ENCODE measurements around the gene ZDHHC22.

Gene ZDHHC22

DNA sequence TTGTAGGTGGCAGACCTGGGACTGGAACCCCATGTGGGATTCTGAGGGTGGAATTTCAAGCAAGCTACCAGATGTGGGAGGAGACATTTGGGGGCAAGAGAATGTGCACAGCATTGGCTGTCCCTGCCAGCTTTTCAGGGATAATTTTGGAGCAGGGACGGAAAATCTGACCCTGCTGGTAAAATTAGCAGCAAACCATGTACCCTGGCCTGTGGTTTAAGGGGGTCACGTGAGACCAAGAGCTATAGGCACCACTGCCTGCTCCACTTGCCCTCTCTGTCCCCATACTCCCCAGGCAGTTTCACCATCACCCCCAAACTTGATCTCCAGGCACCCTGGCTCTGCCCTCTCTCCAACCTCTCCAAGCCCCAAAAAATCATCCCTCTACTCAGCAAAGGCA lies 13.5 kb upstream of the ZDHHC22 start:
- no peak for DNase-seq (ENCODE audit: low spot score)

DNA sequence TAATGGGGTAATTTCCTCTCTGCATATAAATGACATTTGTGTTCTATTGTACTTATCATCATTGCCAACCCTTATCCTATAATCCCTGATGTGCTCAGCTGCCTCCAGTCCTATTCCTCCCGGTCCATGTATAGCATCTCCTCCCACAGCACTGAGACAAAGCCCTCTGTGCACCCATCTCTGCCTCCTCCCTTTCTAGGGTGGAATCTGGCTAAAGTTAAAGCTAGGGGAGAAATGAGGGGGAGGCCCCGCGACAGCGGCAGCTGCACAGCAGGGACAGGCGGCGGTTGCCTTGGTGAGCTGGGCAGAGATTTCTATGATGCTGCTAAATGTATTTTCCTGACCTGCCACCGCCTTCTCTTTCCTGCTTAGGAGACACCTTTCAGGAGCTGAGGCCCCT lies 12.8 kb upstream of the ZDHHC22 start:
- no peak for DNase-seq (ENCODE audit: low spot score)

DNA sequence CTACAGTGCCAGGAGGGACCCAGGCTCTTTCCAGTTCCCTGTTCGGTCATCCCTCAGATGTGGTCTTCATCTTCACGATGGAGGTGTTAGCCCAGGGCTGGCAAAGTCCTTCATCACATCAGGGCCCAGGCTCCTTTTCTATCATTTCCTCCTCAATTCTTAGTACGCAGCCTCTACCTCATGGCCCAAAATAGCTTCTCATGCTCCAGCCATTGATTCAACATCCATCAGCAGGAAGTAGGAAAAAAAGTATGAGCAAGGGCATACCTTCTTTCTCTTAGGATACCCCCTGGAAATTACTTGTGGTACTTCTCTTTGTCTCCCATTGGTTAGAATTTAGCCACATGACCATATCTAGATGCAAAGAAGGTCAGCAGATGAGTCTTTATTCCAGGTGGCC lies 12.2 kb upstream of the ZDHHC22 start:
- no peak for DNase-seq (ENCODE audit: low spot score)

DNA sequence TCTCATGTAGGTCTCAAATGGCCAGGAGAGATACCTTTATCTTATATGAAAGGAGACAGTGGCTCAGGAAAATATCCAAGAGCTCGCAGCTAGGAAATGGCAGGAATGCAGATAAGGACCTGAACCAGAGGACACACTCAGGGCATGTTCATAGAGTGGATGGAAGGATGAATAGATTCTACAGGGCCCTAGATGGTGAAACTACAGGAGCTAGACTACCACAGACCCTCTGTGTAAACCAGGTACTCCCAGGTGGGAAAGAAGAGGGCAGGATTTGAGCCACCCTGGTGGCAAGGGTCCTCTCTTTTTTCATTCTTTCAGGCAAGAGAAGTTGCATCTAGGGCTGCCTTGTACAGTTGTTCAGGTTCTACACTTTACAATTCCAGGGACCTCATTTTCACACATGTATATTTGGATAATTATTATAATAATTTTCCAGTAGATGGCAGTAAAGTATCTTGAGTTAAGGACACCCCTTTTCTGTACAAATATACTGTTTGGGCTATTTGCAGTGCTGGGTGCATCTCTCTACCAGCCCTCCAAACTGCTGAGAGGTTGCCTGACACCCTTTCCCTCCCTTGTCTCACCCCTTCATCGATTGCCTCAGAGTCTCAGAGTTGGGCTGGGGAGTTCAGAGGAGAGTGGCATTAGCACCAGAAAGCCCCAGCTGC lies 10.5 kb upstream of the ZDHHC22 start:
- peak; percentile 55 for DNase-seq (ENCODE audit: low spot score)

DNA sequence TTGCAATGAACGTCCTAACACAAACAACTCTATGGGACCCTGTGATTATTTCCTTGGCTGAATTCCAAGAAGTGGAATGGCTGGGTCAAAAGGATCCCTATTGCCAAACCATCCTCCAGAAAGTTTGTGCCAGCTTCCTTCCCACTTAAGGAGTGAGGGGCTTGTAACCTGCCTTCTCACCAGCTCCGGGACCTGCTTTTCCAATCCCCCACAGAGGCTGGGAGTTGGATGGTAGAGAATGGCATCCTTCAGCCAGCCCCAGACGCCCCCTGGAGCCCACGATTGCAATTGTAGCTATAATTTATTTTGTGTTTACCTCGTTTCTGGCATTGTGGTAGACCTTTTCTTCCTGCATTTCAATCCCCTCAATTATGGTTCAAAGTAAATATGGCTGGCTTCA lies 9.7 kb upstream of the ZDHHC22 start:
- DNase-seq (ENCODE audit: low spot score) = no peak

DNA sequence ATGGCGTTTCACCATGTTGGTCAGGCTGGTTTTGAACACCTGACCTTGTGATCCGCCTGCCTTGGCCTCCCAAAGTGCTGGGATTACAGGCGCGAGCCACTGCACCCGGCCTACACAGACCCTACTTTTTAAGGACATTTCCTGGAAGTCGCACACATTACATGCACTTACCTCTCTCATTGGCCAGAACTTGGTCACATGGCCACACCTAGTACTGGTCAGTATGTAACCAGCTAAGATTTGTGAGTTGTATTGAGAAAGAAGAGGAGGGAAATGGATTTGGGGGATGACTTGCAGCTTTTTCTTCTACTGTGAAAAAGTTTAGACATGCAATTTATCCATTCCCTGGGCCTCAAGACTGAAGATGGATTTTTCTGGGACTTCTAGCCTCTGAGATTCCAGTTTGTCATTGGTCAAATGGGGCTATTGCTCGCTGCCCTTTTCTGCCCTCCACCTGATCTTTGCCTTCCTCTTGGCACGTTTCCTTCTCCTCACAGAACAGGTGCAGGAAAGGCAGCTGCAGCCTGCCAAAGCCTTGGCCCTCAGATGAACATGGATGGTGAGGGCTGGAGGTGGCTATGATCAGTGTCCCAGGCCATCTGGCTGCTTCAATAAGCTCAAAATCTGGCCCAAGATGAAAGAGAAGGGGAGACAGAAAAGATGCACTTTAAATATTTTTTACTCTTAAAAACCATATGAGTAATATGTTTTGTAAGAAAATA lies 7.1 kb upstream of the ZDHHC22 start:
- no peak for DNase-seq (ENCODE audit: low spot score)

DNA sequence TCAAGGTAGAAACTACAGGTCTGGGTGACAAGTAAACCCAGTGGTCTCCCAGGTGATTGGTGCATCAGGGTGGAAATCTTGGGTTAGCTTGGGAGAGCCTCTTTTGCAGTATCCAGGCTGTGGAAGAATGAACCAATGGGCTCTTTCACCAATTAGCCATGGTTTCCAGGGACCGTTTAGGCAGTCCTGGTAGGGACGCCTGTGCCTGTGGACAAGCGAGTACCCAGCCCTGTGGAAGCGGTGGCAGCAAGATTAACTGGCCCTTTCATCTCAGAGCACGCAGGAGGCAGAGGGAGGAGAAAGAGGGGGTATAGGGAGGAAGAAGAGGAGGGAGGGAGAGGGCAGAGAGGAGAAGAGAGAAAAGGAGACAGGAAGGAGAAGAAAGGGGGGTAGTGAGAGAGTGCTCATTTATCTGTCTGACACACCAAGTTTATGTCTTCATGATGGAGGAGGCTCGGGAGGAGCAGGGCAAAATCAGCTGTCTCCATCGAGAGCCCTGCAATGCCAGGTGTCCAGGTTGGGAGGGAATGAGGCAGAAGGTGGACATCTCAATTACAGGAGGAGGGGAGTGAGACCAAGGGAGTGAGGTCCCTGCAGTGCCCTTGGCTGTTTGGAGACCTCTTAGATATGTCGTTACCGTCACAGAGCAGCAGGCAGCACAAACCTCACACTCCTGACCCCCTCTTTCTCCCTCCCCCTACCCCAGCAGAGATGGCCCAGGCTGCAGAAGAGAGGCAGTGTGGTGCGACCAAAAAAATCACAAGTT lies 4.6 kb upstream of the ZDHHC22 start:
- DNase-seq (ENCODE audit: low spot score) = no peak

DNA sequence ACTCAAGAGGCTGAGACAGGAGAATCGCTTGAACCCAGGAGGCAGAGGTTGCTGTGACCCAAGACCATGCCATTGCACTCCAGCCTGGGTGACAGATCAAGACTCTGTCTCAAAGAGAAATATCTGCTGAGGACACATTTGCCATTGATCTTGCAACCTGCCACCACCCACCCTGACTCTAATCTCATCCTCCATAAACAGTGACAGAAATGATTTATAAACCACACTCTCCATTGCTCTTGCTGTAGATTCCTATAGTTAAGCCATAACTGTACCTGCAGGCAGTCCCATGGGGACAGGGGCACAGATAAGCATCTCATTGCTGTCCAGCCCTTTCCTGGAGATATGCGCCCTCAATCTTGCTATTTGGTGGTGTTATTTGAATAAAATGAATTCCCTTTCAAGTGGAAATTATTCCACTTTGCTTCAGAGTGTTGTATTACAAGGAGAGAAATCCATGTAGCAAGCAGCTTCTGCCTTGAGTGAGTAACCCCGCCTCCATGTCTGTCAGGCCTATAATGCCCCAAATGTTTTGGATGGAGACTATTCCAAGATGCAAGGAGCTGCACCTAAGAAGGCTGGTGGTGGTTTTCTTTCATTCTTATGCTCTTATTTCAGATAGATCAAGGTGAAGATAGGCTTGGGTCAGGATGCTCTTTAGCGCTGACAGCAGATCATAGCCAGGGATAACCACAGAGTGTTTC lies 3.0 kb upstream of the ZDHHC22 start:
- DNase-seq (ENCODE audit: low spot score) = no peak

DNA sequence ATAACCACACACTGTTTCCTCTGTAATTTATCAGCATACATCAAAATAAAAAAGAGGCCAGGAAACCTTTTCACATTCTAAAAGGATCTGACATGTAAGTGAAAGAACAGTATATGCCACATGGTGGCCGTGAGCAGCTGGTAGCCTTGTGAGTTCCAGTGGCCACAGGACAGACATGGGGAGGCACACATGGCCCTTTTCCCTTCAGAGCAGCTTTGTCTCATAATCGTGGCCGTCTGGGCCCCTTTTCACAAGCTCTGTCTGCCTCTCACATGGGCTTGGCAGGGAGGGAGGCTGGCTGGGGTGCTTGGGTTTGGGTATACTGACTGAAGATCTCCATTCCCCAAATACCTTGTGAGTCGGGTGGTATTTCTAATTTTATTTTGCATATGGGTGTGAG lies 1.5 kb upstream of the ZDHHC22 start:
- no peak for DNase-seq (ENCODE audit: low spot score)

DNA sequence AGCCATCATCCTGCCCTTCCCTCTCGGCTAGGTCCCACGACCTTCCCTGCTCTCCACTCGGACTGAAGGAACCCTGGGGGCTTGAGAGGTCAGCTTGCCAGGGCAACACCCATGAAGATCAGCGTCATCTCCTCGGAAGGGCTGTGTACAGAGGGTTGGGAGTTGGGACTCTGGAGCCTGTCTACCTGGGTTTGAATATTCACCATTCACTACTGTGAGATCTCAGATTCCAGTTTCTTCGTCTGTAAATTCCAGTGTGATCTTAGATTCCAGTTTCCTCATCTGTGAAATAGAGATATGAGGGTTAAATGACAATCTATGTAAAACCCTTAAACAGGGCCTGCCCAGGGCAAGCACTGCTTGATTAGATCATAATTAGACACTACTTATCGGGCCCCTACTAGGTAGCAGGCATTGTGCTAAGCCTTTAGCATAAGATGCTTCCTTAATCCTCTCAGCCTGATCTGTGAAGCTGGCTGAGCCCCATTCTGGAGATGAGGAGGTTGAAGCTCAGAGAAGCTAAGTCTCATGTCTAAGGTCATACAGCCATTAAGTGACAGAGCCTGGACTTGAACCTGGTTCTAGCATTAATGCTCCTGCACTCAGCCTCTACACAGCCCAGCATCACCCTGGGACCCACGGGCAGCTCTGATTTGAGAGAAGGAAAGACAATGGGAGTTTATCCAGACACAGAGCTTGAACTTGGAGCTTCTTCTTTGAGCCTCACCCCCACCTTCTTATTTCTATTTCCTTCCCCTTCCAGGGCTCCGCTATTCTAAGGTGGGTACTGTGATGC lies 612 bp upstream of the ZDHHC22 start:
- no peak for DNase-seq (ENCODE audit: low spot score)

DNA sequence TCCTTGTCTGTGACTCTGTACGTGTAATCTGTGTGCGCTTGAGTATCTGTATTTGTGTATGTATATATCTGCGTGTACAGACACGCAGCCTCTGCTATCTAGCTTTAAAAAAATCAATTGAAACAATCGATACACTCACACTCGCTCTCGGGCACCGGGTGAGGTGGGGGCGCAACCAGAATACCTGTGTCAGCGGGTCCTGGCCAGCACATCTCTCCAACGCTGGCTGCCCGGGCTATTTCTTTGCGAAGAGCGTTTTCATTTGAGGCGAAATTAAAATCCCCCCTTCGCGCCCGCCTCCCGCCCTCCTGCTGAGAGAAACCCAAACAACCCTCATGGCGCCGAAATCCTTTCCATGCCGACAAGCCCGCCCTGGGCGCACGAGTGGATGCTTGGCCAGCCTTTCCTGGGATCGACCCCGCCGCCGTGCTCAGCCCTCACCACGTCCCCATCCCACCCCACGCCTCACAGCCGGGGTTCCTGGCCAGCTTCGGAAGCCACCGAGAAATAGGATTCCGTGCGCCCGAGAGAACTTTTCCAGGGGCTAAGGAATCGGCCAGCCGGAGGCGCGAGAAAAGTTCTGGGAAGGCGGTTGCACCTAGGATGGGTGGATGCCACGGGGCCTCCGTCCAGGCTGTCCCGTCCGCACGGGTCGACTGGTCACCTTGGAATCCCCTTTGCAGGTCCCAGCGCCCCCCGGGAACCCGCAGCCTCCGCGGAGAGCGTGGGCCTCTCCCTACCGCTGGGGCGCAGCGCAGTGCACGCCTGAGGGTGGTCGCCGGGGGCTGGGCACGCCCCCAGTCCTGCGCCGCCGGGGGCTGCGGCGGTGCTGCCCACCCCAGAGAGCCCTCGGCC lies 1.0 kb downstream of the ZDHHC22 start:
- no peak for DNase-seq (ENCODE audit: low spot score)

DNA sequence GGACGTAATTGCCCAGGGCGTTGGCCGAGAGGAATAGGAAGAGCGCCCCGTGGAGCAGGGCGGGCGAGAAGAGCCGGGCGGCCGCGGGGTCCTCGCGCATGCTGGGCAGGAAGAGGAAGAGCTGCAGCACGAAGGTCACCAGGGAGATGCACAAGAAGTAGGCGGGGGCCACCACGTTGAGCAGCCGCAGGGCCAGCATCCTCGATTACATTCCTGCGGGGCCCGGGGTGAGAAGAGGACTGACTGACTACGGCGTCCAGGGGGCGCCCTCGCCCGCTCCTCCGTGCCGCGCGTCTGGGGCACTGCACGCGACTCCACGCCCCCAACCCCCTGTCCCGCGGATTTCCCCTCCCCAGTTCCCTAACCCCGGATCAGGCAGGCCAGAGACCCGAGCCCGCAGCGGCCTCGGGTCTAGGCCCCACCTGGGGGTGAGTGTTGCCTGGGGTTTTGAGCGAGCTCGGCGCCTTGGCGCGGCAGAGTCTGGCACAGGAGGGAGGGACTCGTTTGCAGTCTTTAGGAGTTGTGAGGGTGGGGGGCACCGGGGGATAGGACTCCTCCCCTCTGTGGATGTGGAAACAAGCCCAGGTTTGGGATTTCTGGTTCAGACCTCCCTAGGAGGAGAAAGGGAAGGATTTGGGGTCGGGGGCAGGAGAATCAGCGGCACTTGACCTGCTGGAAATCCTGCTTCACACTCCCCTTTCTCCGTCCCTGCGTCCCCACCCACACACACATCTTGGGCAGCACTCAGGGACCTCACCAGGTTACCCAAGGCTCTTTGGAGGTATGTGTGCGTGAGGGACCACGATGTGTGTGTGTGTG lies 1.8 kb downstream of the ZDHHC22 start:
- no peak for DNase-seq (ENCODE audit: low spot score)

DNA sequence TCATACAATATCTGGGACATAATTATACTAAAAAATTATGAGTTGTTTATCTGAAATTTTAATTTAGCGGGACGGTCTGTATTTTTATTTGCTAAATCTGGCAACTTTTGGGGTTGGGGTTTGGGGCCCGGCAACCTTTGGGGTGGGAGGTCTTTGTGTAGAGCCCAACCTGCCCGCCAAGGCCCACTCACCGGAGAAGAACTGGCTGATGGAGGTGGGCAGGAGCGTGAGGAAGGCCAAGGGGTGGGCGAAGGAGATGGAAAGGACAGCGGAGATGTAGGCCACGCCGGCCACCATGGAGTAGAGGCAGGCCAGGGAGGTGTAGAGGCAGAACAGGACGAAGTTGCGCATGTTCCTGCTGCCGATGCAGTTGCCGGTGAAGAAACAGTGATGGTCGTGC lies 2.6 kb downstream of the ZDHHC22 start:
- DNase-seq (ENCODE audit: low spot score) = no peak

DNA sequence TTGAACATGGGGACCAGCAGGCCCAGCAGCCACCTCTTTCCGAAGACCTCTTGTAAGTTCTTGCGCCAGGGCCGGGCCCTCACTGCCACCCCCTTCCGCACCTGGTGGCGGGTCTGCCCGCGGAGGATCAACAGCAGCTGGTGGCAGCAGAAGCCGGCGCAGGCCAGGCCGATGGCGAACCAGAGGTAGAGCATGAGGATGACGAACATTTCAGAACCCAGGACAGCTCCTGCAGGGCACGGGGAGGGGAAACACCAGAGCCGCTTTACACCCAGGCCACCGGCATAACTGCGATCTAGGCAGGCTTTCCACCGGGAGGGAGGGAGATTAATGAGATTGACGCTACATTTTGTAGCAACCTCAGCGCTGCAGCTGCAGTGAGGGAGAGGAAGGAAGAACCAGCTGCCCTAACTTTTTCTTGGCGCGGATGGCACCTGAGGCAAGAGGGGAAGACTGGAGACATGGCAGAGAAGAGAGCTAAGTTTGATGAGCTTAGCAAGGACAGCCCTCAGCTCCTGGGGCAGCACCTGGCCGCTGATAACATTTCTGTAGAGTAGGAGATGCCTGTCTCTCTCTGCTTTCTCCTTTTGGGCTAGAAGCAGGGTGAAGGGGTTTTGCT lies 7.8 kb downstream of the ZDHHC22 start:
- peak; percentile 49 for DNase-seq (ENCODE audit: low spot score)

DNA sequence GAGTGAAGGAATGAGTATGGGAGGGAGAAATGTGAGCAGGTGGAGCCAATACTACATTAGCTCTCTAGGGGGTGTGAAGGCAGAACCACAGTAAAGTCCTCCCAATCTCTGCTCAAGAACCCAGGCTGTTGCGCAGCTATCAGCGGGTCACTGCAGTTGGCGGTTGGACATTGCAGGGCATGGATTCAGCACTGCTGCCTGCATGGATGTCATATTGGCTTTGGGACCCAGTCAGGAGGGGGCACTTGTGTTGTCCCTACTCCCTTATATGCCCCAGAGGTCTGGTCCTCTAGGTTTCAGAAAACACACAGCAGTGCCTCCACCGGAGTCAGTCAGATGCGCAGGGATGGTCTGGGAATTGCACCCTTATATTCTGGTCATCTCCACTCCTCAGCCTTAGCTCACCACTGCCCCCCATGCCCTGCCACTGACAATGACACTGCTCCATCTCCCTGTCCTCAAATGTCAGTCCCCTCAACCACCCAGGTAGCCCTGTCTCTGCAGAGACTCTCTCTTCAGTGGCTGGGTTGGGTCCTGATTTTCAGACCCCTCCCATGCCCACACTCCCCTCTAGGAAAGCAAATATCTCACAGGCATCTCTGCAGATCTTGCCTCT lies 9.6 kb downstream of the ZDHHC22 start:
- no peak for DNase-seq (ENCODE audit: low spot score)

DNA sequence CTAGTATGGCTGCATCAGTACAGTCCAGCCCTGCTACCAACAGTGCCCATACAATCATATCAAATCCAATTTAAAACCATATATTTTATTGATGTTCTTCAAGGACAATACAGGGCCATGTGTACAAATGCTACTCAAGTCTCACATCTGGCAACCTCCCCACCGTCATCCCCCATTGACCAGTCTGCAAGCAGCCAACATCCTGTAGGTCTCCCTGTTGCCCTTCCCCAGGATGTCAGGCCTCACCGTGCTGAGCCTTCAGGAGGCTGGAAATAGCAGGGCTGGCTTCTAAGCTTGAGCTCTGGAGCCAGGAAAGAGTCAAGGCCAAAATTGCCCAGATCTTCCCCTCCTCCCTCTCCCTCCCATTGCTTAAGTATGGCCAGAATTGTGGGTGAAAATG lies 10.4 kb downstream of the ZDHHC22 start:
- no peak for DNase-seq (ENCODE audit: low spot score)

DNA sequence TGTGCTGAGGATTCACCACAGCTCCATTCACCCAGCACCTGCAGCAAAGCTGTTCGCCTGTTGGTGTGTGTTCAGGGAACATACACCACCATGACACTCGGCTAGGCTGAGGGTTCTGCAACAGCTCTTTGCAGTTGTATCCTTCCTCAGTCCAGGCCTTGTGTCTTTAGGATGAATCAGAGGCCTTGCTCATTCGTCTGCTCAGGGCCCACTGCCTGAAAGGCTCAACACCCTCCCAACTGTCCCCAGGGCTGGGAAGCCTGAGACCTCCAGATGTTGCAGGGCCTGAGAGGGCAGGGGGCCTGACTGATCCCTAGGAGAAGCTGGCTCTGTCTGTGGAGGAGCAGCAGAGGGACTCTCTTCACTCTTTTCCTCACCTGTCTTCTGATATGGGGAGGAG lies 11.2 kb downstream of the ZDHHC22 start:
- no peak for DNase-seq (ENCODE audit: low spot score)

DNA sequence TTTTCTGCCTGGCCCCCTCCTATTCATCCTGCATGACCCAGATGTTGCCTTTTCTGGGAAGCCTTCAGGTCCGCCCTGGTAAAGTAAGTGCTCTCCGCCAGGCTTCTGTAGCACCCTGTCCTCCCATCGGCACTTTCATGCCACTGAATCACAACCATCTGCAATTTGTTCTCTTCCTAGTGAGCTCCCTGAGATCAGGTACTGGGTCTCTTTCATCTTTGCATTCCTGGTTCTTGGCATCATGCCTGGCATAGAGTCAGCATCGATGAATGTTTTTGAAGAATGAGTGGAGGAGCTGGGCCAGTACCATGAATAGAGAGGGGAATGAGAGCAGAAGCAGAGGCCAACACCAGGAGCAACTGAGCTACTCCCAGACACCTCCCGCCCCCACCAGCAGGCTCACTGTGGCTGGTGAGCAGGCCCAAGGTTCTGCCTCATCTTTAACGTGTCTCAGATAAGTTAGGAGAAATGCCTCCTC lies 13.1 kb downstream of the ZDHHC22 start:
- DNase-seq (ENCODE audit: low spot score) = peak; percentile 43

DNA sequence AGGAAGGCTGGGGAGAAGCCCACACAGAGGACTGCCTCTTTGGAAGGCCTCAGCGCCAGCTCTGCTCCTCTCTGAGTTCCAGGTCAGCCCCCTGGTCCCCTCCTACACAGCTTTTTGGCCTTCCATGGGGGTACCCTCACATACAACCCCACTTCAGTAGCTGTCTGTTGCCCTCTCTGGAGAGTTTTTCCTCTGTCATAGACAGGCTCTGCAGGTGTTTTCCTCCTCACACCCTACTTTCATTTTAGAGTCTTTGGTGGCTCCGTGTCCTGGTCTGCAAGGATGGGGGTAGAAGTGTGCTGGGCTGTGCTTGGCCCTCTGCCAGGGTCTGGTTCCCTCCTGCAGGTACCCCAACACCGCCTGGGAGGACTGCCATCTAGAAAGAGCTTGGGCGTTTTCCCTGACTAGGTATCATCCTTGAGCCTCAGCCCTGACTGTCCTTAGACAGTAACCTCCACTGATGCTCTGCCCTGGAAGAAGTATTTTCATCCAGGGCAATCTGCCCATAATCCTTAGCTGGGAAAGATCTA lies 15.1 kb downstream of the ZDHHC22 start:
- DNase-seq (ENCODE audit: low spot score) = no peak

Data from LoVo (cell line).